ENCODE data around the gene TM2D1. TPM values are rescaled to one million over a fixed set of nuclear protein-coding genes. Genes with fewer than 3 reads are reported as not detected.
A peak's percentile ranks its signal among the peaks of the same experiment; 100 is the strongest.

TM2D1 gene
- total RNA-seq, 1 donor from 2014 or later: 71.4 TPM

GRCh38 chr1:61746813-61747212, 21.9 kb upstream of the TM2D1 start:
- no peaks in the 10 kb centered on the region for H3K36me3 Mint-ChIP-seq

GRCh38 chr1:61743716-61744580, 19.0 kb upstream of the TM2D1 start:
- no peak overlapping the region for H3K27ac Mint-ChIP-seq
- peak overlapping the region; percentile 81 for H3K4me3 ChIP-seq

More at GRCh38 chr1:61746813-61747212, 21.9 kb upstream of the TM2D1 start:
- no peak overlapping the region for H3K4me3 Mint-ChIP-seq
- H3K4me1 Mint-ChIP-seq: peaks cover 12% of the 10 kb centered on the region
- H3K36me3 ChIP-seq: no peaks in the 10 kb centered on the region
- peak overlapping the region; percentile 53 for H3K27ac ChIP-seq
- H4K20me1 ChIP-seq (ENCODE audit: low read depth): no peaks in the 10 kb centered on the region
- H3K27me3 ChIP-seq: no peaks in the 10 kb centered on the region
- H3F3A ChIP-seq (ENCODE audit: low read depth): peaks cover 13% of the 10 kb centered on the region
- H3K4me3 ChIP-seq: no peak overlapping the region
- no peak overlapping the region for H2AFZ ChIP-seq (replicated peaks)
- TF ChIP-seq CTCF (IDR thresholded peaks at IDR 0.05) (no peak), EZH2 (IDR thresholded peaks at IDR 0.05) (no peak)
- H3K27me3 Mint-ChIP-seq (ENCODE audit: insufficient read depth, low read depth): peaks cover 8% of the 10 kb centered on the region
- H3K4me2 ChIP-seq: no peak overlapping the region
- H3K9me3 ChIP-seq (ENCODE audit: low read depth): no peaks in the 10 kb centered on the region
- H3K9me3 Mint-ChIP-seq: no peaks in the 10 kb centered on the region
- H3K27ac Mint-ChIP-seq: no peak overlapping the region
- peaks cover 19% of the 10 kb centered on the region for H3K4me1 ChIP-seq
- DNase-seq (ENCODE audit: low spot score): no peak
- no peak overlapping the region for H3K9ac ChIP-seq
- H3K79me2 ChIP-seq (ENCODE audit: low read depth): peaks cover 57% of the 10 kb centered on the region

GRCh38 chr1:61743431-61743705, 18.4 kb upstream of the TM2D1 start:
- H3K36me3 Mint-ChIP-seq: no peaks in the 10 kb centered on the region
- peaks cover 22% of the 10 kb centered on the region for H3K4me1 ChIP-seq
- peaks cover 10% of the 10 kb centered on the region for H3K27me3 Mint-ChIP-seq (ENCODE audit: insufficient read depth, low read depth)
- no peak for DNase-seq (ENCODE audit: low spot score)
- H3K9me3 ChIP-seq (ENCODE audit: low read depth): no peaks in the 10 kb centered on the region
- H3K4me3 ChIP-seq: peak overlapping the region; percentile 81
- H3K36me3 ChIP-seq: no peaks in the 10 kb centered on the region
- TF ChIP-seq CTCF (IDR thresholded peaks at IDR 0.05) (no peak), EZH2phosphoT487 (IDR thresholded peaks at IDR 0.05) (no peak), EZH2 (IDR thresholded peaks at IDR 0.05) (no peak)
- peak overlapping the region; percentile 86 for H3K4me3 Mint-ChIP-seq
- H2AFZ ChIP-seq (replicated peaks): peak overlapping the region; percentile 96
- peaks cover 19% of the 10 kb centered on the region for H3F3A ChIP-seq (ENCODE audit: low read depth)
- no peak overlapping the region for H3K27ac ChIP-seq
- peaks cover 16% of the 10 kb centered on the region for H3K4me1 Mint-ChIP-seq
- no peaks in the 10 kb centered on the region for H3K27me3 ChIP-seq
- H3K9me3 Mint-ChIP-seq: no peaks in the 10 kb centered on the region
- H4K20me1 ChIP-seq (ENCODE audit: low read depth): no peaks in the 10 kb centered on the region
- no peak overlapping the region for H3K9ac ChIP-seq
- H3K27ac Mint-ChIP-seq: peak overlapping the region; percentile 31
- peaks cover 52% of the 10 kb centered on the region for H3K79me2 ChIP-seq (ENCODE audit: low read depth)
- peak overlapping the region; percentile 79 for H3K4me2 ChIP-seq

More at GRCh38 chr1:61743716-61744580, 19.0 kb upstream of the TM2D1 start:
- Histone ChIP-seq H3K36me3 (no peaks in the 10 kb centered on the region), H4K20me1 (ENCODE audit: low read depth) (no peaks in the 10 kb centered on the region), H3K27me3 (no peaks in the 10 kb centered on the region), H3K4me2 (peak overlapping the region; percentile 79), H2AFZ (replicated peaks) (peak overlapping the region; percentile 96), H3K27ac (no peak overlapping the region), H3F3A (ENCODE audit: low read depth) (peaks cover 19% of the 10 kb centered on the region), H3K9ac (no peak overlapping the region), H3K79me2 (ENCODE audit: low read depth) (peaks cover 57% of the 10 kb centered on the region), H3K9me3 (ENCODE audit: low read depth) (no peaks in the 10 kb centered on the region), H3K4me1 (peaks cover 22% of the 10 kb centered on the region)
- Mint-ChIP-seq H3K4me1 (peaks cover 16% of the 10 kb centered on the region), H3K4me3 (peak overlapping the region; percentile 86), H3K27me3 (ENCODE audit: insufficient read depth, low read depth) (peaks cover 10% of the 10 kb centered on the region), H3K36me3 (no peaks in the 10 kb centered on the region), H3K9me3 (no peaks in the 10 kb centered on the region)
- no peak for TF ChIP-seq EZH2phosphoT487 (IDR thresholded peaks at IDR 0.05)
- no peak for TF ChIP-seq CTCF (IDR thresholded peaks at IDR 0.05)
- TF ChIP-seq EZH2 (IDR thresholded peaks at IDR 0.05): no peak
- DNase-seq (ENCODE audit: low spot score): no peak

All from neural progenitor cell (in vitro differentiated cells).